ENCODE measurements around the gene ACACA. TPM values are rescaled to one million over a fixed set of nuclear protein-coding genes. Genes with fewer than 3 reads are reported as not detected.
A peak's percentile ranks its signal among the peaks of the same experiment; 100 is the strongest.

The ACACA gene
- polyA plus RNA-seq, 1 donor = 19.3 TPM

- DNase-seq = no peak
Measured at GRCh38 chr17:37064956-37065355, 341.7 kb downstream of the ACACA start.

DNA sequence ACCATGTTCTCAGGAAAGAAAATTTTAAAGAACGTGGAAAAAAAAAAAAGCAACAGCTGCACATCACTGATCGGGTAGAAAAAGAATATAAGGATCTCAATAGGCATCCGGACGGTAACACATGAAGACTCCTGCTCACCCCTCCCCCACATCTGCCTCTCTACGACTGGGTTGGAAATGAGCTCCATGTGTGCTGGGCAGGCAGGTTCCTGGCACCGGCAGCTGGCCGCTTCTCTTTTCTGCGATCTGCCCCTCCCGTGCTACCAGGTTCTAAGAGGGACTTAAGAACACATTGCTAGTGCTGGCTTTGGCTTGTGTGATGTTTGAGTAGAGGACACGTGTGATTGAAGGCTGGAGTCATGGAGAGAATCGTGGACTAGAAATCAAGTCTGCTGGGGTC lies 342.4 kb downstream of the ACACA start:
- DNase-seq = no peak

GRCh38 chr17:37062021-37062420 lies 344.6 kb downstream of the ACACA start:
- DNase-seq = no peak

DNA sequence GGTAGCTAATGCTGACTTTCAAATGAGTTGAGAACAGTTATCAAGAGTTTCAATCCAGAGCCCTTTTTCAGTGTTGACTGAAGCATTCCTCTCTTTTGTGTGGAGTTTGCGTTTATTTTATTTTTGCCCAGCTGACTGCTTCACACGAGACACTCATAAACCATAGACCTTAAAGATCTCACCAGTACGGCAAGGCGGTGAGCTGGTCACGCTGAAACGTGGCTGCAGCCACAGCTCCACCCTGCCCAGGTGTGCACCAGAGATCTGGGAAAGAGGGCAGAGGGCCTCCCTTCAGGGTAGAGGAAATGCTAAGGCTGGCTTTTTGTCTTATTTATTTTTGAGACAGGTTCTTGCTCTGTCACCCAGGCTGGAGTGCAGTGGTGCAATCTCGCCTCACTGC lies 345.7 kb downstream of the ACACA start:
- DNase-seq = no peak

GRCh38 chr17:37060094-37060493 lies 346.5 kb downstream of the ACACA start:
- no peak for DNase-seq

- no peak for DNase-seq
Measured at GRCh38 chr17:37059493-37059892, 347.1 kb downstream of the ACACA start.

DNA sequence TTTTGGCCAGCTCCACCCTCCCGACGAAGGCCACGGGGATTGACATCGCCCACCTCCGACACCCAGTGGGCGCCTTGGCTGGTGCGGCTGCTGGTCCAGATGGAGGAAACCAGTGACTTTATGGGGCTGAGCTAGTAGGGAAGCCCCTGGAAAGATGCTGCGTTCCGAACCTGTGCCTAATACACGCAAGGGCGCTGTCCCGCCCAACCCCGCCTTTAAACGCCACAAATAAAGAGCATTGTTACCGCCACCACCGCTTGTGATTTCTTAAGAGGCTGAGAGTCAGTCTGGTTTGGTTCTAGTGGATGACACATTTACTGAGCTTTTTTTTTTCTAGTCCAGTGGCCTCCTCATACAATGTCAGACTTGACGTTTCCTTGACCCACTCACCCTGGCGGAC lies 350.0 kb downstream of the ACACA start:
- DNase-seq = no peak

GRCh38 chr17:37054894-37055293 lies 351.7 kb downstream of the ACACA start:
- no peak for DNase-seq

GRCh38 chr17:37052450-37052849 lies 354.2 kb downstream of the ACACA start:
- no peak for DNase-seq

DNA sequence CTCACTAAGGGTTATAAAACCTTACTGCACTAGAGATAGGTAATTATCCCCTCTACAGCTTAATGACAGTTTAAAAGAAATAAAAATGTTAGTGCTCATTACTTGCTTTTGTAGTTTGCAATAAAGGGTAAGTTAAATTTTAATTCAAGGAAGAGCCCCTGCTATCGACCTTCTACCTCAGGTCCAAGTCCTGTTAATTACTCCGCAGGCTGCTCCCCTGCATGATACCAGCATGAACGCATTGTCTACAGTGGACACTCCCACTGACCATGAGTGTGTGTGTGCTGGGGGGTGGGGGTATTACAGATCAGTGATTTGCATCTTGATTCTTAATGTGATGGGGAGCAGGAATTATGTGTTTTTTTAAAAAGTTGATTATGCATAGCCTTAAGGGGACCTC lies 354.8 kb downstream of the ACACA start:
- no peak for DNase-seq

GRCh38 chr17:37051381-37051780 lies 355.3 kb downstream of the ACACA start:
- DNase-seq = no peak

DNA sequence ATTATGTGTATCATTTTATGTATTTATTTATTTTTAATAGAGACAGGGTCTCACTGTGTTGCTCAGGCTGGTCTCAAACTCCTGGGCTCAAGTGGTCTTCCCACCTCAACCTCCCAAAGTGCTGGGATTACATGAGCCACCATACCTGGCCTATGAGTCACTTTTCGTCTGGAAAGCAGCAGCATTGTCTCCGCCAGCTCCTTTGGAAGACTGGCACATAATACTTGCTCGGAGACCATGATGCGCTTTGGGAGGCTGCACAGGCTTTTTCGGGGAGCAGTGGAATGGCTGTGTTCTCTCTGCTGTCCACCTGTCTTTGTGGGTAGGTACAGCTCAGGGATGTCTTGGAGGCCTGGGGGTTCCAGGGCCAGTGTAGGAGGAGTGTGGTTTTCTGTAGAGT lies 355.7 kb downstream of the ACACA start:
- DNase-seq = no peak

DNA sequence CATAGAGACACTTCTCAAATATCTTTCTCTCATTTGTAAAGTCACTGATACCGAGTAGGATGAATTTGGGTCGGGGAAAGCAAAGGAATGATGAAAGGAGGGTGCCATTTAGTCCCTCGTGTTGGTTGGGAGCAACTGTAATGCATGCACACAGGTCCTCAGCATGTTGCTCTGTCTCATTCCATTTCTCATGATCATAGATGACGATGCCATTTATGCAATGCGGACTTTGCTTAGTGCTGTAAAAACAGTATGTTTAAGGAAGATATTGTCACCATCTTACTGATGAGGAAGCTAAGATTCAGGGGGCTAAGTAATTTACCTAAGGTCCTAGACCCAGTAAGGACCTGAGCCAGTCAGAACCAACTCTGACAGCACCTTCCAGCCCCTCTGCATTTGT lies 357.8 kb downstream of the ACACA start:
- no peak for DNase-seq

GRCh38 chr17:37047631-37048104 lies 359.0 kb downstream of the ACACA start:
- peak; percentile 79 for DNase-seq

GRCh38 chr17:37045351-37045922 lies 361.2 kb downstream of the ACACA start:
- no peak for DNase-seq

DNA sequence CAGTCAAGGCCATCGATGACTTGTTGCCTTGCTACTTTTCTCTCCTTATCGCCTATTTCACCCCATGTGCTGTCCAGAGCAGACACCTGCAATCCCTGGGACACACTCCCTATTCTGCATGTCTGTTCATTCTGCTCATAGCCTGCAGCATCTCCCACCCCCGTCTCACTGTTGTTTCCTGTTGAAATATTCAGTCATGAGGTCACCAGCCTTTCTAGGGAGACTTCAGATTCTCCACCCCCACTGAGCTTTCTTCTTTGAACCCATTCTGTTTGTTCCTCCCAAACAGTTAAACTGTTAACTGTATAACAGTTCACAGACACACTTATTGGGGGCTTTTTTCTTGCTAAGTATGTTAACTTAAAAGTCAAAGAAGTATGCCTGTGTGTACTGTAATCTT lies 363.4 kb downstream of the ACACA start:
- no peak for DNase-seq

GRCh38 chr17:37041932-37042331 lies 364.7 kb downstream of the ACACA start:
- no peak for DNase-seq

- no peak for DNase-seq
Measured at GRCh38 chr17:37039269-37039668, 367.4 kb downstream of the ACACA start.

GRCh38 chr17:37037590-37038155 lies 369.0 kb downstream of the ACACA start:
- DNase-seq = no peak

Other genes with a start within 250 kb of the ACACA start
- gene C17orf78, start 30.9 kb downstream of the ACACA start, polyA plus RNA-seq (ENCODE audit: insufficient read length) = not detected
- gene TADA2A, start 50 bp upstream of the ACACA start, polyA plus RNA-seq (ENCODE audit: insufficient read length) = 22.7 TPM
- 9.9 TPM for gene DUSP14, start 83.1 kb upstream of the ACACA start, polyA plus RNA-seq (ENCODE audit: insufficient read length)
- 30.0 TPM for gene SYNRG, start 202.6 kb upstream of the ACACA start, polyA plus RNA-seq (ENCODE audit: insufficient read length)
- gene DDX52, start 236.6 kb upstream of the ACACA start, polyA plus RNA-seq (ENCODE audit: insufficient read length) = 17.0 TPM